Vagina (tissue), 2 donors: ENCODE data around the gene BCKDK. TPM values are rescaled to one million over a fixed set of nuclear protein-coding genes. Genes with fewer than 3 reads are reported as not detected.
"Not testable (repeated sequence)": the region's sequence is repeated elsewhere in the genome, so short reads cannot be mapped to it uniquely, and the experiment has no call there.

Experiments used
- DNase-seq, 2 donors: peaks; one replicate each; pipeline ENCODE4 v3.0.0-alpha.2; 2017; ENCODE audit errors: extremely low spot score in 2 of 2
- H3K27ac ChIP-seq: fragments of 200-600 bp; sonication (generic); one replicate; pipeline ENCODE4 v1.5.1; 2019
- H3K27me3 ChIP-seq: fragments of 200-600 bp; sonication (generic); one replicate; pipeline ENCODE4 v1.5.1; 2019
- H3K36me3 ChIP-seq, 2 donors: fragments of 200-600 bp; sonication (generic); one replicate each; pipeline ENCODE4 v1.5.1; 2017 to 2019
- H3K4me1 ChIP-seq: fragments of 200-600 bp; sonication (generic); one replicate; pipeline ENCODE4 v1.5.1; 2019
- H3K4me3 ChIP-seq, 2 donors: fragments of 200-600 bp; sonication (generic); 1 replicate in 1 of 2; 2 replicates in 1 of 2; pipeline ENCODE4 v1.5.1; 2016 to 2019
- H3K9me3 ChIP-seq: fragments of 200-600 bp; sonication (generic); one replicate; pipeline ENCODE4 v1.5.1; 2019
- CTCF ChIP-seq, 3 experiments: fragments of 450-650 bp in 2 of 3; fragments of 200-600 bp in 1 of 3; sonication (generic) in 1 of 3; IDR thresholded peaks; one replicate each; pipeline ENCODE4 v1.5.1; 2017 to 2019; ENCODE audit warnings: antibody characterized with exemption in 3 of 3, mild to moderate bottlenecking in 2 of 3, moderate library complexity in 2 of 3
- POLR2A ChIP-seq, 2 donors: fragments of 450-650 bp; IDR thresholded peaks; one replicate each; pipeline ENCODE4 v1.6.1; 2017; ENCODE audit warnings: antibody characterized with exemption in 2 of 2, mild to moderate bottlenecking in 2 of 2, moderate library complexity in 2 of 2
- POLR2AphosphoS5 ChIP-seq, 2 donors: sonication (generic); formaldehyde crosslinking; IDR thresholded peaks; one replicate each; pipeline ENCODE4 v1.9.0; 2017; ENCODE audit warnings: antibody characterized with exemption in 2 of 2, mild to moderate bottlenecking in 2 of 2, low read depth in 1 of 2; ENCODE audit not compliant: insufficient read depth in 1 of 2
- intact Hi-C: fragments of 100-400 bp; cut with DNase I; formaldehyde crosslinking; loops from one replicate; pipeline ENCODE4 v1.15.1; 2023
- total RNA-seq: library from RNA; depleted of rRNA; stranded (reverse); fragments of >200 nt; gene quantifications from one replicate; pipeline ENCODE4 v1.2.3, GENCODE V29; 2016

BCKDK gene
- total RNA-seq, 1 donor from 2014 or later: 48.9 TPM

- Histone ChIP-seq H3K36me3 (no peaks in the 10 kb centered on the region), H3K4me3 (peak overlapping the region in 1 of 2 donors; percentile 13), H3K9me3 (no peaks in the 10 kb centered on the region), H3K4me1 (peaks cover 4% of the 10 kb centered on the region), H3K27ac (no peak overlapping the region), H3K27me3 (no peaks in the 10 kb centered on the region)
- intact Hi-C loops: loop anchor here (10.0 kb wide), 1 partner anchor 64 kb away; the partner anchor contains the start of gene PRSS53
- no peak for DNase-seq
- TF ChIP-seq CTCF (IDR thresholded peaks at IDR 0.05) (no peak), POLR2AphosphoS5 (IDR thresholded peaks at IDR 0.05; ENCODE audit: insufficient read depth in 1 of 2, low read depth in 1 of 2) (no peak), POLR2A (IDR thresholded peaks at IDR 0.05) (no peak)
These were observed 40.1 kb downstream of the BCKDK start for GRCh38 chr16:31148281-31148728.

DNA sequence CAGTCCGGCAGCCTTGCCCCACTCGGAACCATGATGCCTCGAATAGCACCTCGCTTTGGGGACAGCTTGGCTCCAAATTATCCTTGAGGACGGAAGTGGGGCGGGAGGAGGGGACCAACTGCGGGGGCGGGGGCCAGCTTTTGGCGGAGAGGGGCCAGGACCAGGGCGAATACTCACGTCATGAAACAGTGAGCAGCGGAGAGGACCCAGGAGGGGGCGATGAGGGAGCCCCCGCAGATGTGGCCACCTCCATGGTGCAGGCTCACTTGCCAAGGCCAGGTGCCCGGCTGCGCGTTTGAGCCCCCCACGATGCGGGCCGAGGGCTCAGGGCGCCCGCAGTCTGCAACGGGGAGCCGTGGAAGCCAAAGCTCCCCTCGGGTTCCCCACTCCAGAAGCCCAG lies 40.7 kb downstream of the BCKDK start:
- Histone ChIP-seq H3K27me3 (no peaks in the 10 kb centered on the region), H3K27ac (no peak overlapping the region), H3K9me3 (no peaks in the 10 kb centered on the region), H3K36me3 (no peaks in the 10 kb centered on the region), H3K4me1 (peaks cover 4% of the 10 kb centered on the region), H3K4me3 (no peak overlapping the region)
- DNase-seq: no peak
- no peak for TF ChIP-seq CTCF (IDR thresholded peaks at IDR 0.05)
- TF ChIP-seq POLR2AphosphoS5 (IDR thresholded peaks at IDR 0.05; ENCODE audit: insufficient read depth in 1 of 2, low read depth in 1 of 2): no peak
- TF ChIP-seq POLR2A (IDR thresholded peaks at IDR 0.05): no peak
- intact Hi-C loops: loop anchor here (10.0 kb wide), 1 partner anchor 64 kb away; the partner anchor contains the start of gene PRSS53

- H3K27me3 ChIP-seq: no peaks in the 10 kb centered on the region
- peak in 1 of 2 donors; percentile 76 for DNase-seq
- no peak for TF ChIP-seq POLR2AphosphoS5 (IDR thresholded peaks at IDR 0.05; ENCODE audit: insufficient read depth in 1 of 2, low read depth in 1 of 2)
- TF ChIP-seq CTCF (IDR thresholded peaks at IDR 0.05): no peak
- TF ChIP-seq POLR2A (IDR thresholded peaks at IDR 0.05): no peak
- no peaks in the 10 kb centered on the region for H3K36me3 ChIP-seq
- intact Hi-C loops: loop anchor here (10.0 kb wide), 1 partner anchor 65 kb away; the partner anchor contains the start of gene PRSS53
- no peak overlapping the region for H3K27ac ChIP-seq
- peaks cover 4% of the 10 kb centered on the region for H3K4me1 ChIP-seq
- H3K9me3 ChIP-seq: no peaks in the 10 kb centered on the region
- no peak overlapping the region for H3K4me3 ChIP-seq
These were observed 41.1 kb downstream of the BCKDK start for GRCh38 chr16:31149332-31149731.

DNA sequence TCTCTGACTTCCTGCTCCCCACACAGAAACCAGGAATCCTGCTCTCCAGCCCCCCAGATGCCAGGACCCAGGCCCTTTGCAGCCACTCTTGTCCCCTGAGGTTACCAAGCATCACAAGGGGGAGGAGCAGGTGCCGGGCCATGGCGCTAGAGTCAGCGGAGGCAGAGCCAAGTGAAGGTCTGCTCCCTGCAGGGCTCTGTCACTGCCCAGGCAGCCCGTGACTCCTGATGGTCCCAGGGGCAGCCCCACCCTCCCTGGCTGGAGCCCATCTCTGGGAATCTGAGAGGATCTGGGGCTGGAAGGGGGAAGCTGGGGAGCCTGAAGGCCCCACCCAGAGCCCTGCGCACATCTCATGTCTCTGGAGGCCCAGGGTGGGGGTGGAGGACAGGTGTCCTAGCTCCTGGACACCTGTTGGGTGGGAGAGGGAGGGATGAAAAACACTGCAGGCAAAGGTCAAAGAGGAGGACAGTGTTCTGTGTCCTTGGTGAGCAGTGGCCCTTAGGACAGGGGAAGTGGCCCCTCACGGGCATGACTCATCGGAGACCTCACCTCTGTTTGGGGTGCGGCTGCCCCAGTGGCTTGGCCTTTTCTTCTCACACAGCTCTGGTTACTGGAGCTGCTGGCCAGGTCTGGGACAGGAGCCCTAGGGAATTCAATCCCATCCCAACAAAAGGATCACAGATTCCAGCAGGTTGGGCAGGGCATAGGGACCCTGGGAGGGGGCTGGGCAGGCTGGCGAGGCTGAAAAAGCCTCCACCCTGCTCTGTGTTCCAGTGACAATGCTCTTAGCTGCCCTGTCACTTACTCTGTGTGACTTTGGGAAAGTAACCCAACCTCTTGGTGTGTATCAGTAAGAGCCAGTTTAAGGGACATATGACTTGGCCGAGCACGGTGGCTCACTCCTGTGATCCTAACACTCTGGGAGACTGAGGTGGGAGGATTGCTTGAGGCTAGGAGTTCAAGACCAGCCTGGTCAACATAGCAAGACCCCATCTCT lies 42.0 kb downstream of the BCKDK start, which contains the start of gene PRSS36:
PRSS36 (minus strand) TSS at position 173 of the 997 bp plus-strand sequence; CDS start at position 142, 31 bp downstream.
- intact Hi-C loops: loop anchor here (10.0 kb wide), 1 partner anchor 65 kb away; the partner anchor contains the start of gene PRSS53
- Histone ChIP-seq H3K36me3 (no peaks in the 10 kb centered on the region), H3K27me3 (no peaks in the 10 kb centered on the region), H3K4me1 (peaks cover 4% of the 10 kb centered on the region), H3K4me3 (no peak within 1 kb of the TSS), H3K27ac (no peak within 1 kb of the TSS), H3K9me3 (no peaks in the 10 kb centered on the region)
- TF ChIP-seq POLR2A (IDR thresholded peaks at IDR 0.05) (no peak), CTCF (IDR thresholded peaks at IDR 0.05) (no peak), POLR2AphosphoS5 (IDR thresholded peaks at IDR 0.05; ENCODE audit: insufficient read depth in 1 of 2, low read depth in 1 of 2) (no peak)
- peak in 1 of 2 donors; percentile 71 for DNase-seq

DNA sequence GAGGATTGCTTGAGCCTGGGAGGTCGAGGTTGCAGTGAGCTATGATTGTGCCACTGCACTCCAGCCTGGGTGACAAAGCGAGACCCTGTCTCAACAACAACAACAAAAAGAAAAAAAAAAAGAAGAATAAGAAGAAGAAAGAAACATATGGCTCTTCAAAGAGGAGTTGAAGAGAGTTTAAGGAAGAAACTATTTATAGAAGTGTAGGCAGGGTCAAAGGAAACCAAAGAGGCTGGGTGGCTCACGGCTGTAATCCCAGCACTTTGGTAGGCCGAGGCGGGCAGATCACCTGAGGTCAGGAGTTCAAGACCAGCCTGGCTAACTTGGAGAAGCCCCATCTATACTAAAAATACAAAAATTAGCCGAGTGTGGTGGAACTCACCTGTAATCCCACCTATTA lies 42.8 kb downstream of the BCKDK start:
- H3K36me3 ChIP-seq, H3K4me1 ChIP-seq, intact Hi-C loops, H3K27me3 ChIP-seq, H3K4me3 ChIP-seq, DNase-seq, H3K9me3 ChIP-seq, H3K27ac ChIP-seq: not testable (repeated sequence)
